ENCODE data around the gene GNG10. TPM values are rescaled to one million over a fixed set of nuclear protein-coding genes. Genes with fewer than 3 reads are reported as not detected.
A peak's percentile ranks its signal among the peaks of the same experiment; 100 is the strongest.

Gene GNG10
- total RNA-seq, 1 donor from 2014 or later = 32.6 TPM

DNA sequence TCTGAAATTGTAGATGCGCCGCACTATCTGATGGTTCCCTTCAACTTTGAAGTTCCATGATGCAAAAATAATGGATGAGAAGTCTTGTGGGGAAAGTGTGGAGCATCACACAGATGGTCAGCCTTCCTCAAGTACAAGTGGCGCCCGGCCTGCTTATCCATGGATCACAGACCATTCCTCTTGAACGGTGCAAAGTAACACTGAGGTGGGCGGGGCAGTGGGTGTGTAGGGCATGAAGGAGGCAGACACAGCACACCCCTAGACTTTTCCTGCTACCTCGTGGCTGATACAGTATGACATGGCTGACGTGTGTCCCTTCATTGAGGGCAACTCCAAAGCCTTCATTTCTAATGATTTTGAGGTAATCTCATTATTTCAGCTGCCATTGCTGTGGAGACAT, 2.5 kb upstream of the GNG10 start:
- Mint-ChIP-seq H3K9me3 (no peaks in the 10 kb centered on the region), H3K4me3 (peak overlapping the region; percentile 23), H3K4me1 (ENCODE audit: unreplicated experiment) (peaks cover 18% of the 10 kb centered on the region), H3K27me3 (no peaks in the 10 kb centered on the region), H3K27ac (no peak overlapping the region), H3K36me3 (peaks cover 11% of the 10 kb centered on the region)
- no peak for DNase-seq (ENCODE audit: extremely low spot score, unreplicated experiment)
- TF ChIP-seq, protein P1, sequence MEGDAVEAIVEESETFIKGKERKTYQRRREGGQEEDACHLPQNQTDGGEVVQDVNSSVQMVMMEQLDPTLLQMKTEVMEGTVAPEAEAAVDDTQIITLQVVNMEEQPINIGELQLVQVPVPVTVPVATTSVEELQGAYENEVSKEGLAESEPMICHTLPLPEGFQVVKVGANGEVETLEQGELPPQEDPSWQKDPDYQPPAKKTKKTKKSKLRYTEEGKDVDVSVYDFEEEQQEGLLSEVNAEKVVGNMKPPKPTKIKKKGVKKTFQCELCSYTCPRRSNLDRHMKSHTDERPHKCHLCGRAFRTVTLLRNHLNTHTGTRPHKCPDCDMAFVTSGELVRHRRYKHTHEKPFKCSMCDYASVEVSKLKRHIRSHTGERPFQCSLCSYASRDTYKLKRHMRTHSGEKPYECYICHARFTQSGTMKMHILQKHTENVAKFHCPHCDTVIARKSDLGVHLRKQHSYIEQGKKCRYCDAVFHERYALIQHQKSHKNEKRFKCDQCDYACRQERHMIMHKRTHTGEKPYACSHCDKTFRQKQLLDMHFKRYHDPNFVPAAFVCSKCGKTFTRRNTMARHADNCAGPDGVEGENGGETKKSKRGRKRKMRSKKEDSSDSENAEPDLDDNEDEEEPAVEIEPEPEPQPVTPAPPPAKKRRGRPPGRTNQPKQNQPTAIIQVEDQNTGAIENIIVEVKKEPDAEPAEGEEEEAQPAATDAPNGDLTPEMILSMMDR (conservative IDR thresholded peaks at IDR 0.05) = no peak

DNA sequence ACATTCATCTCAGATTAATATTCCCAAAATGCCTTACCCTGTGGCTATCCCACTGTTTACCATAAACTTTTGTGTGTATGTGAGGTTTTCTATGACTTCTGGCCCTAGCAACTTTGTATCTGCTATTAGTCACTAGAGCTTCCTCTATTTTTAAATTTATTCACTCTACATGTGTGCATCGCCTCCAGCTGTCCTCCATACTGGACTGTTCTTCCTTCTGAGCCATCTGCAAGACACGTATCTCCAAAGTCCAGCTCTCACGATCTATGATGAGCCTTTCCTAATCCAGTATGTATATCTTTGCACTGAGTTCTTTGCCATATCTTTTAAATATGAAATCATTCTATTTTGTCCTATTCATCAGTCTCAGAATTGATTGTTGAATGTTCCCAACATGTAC, 1.7 kb upstream of the GNG10 start:
- Mint-ChIP-seq H3K36me3 (peaks cover 13% of the 10 kb centered on the region), H3K4me3 (peak overlapping the region; percentile 3), H3K27me3 (no peaks in the 10 kb centered on the region), H3K4me1 (ENCODE audit: unreplicated experiment) (peaks cover 18% of the 10 kb centered on the region), H3K27ac (no peak overlapping the region), H3K9me3 (no peaks in the 10 kb centered on the region)
- no peak for DNase-seq (ENCODE audit: extremely low spot score, unreplicated experiment)
- TF ChIP-seq, protein P1 (conservative IDR thresholded peaks at IDR 0.05) = no peak

- H3K4me3 Mint-ChIP-seq = peak overlapping the region; percentile 98
- H3K27me3 Mint-ChIP-seq = no peaks in the 10 kb centered on the region
- H3K4me1 Mint-ChIP-seq (ENCODE audit: unreplicated experiment) = peaks cover 18% of the 10 kb centered on the region
- TF ChIP-seq, protein P1 (conservative IDR thresholded peaks at IDR 0.05) = no peak
- peaks cover 13% of the 10 kb centered on the region for H3K36me3 Mint-ChIP-seq
- H3K9me3 Mint-ChIP-seq = no peaks in the 10 kb centered on the region
- no peak for DNase-seq (ENCODE audit: extremely low spot score, unreplicated experiment)
- H3K27ac Mint-ChIP-seq = peak overlapping the region; percentile 95
Measured at GRCh38 chr9:111661802-111662521, 557 bp downstream of the GNG10 start.

DNA sequence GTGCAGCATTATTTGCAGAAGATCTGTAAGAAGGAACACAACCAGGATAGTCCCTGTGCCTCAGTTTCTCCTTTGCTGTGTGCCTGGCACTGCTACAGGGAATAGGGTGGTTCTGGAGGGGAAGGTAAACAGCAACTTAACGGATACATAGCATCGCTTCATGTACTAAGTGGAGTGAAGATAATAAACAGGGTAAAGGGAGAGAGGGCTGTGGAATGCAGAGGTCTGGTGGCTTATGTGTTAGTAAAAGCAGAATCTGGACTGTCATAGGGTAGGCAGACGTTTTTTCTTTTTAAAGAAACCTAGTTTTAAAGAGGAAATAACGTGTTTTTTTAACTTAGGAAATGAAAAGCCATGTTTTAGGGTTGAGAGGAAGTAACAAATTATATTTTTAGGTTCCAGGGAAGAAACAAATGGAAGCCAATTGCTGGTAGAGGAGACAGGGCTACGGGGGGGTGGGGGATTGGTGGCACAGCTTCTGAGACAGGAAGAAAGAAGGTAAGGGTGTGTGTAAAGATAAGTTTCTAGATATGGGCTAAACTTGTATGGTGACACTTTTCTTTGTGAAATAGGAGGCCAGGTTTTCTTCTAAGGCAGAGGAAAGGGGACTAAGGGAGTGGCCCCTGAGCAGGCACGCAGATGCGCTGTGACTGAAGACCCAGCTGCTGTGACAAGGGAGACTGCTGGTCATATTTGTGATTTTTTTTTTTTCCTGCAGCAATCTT, 1.3 kb downstream of the GNG10 start:
- peak overlapping the region; percentile 95 for H3K27ac Mint-ChIP-seq
- TF ChIP-seq, protein P1 (conservative IDR thresholded peaks at IDR 0.05) = no peak
- no peak for DNase-seq (ENCODE audit: extremely low spot score, unreplicated experiment)
- H3K4me3 Mint-ChIP-seq = peak overlapping the region; percentile 98
- H3K27me3 Mint-ChIP-seq = no peaks in the 10 kb centered on the region
- H3K4me1 Mint-ChIP-seq (ENCODE audit: unreplicated experiment) = peaks cover 18% of the 10 kb centered on the region
- no peaks in the 10 kb centered on the region for H3K9me3 Mint-ChIP-seq
- H3K36me3 Mint-ChIP-seq = peaks cover 13% of the 10 kb centered on the region

- H3K36me3 Mint-ChIP-seq = peaks cover 13% of the 10 kb centered on the region
- H3K27me3 Mint-ChIP-seq = no peaks in the 10 kb centered on the region
- H3K9me3 Mint-ChIP-seq = no peaks in the 10 kb centered on the region
- H3K27ac Mint-ChIP-seq = peak overlapping the region; percentile 95
- H3K4me3 Mint-ChIP-seq = peak overlapping the region; percentile 98
- H3K4me1 Mint-ChIP-seq (ENCODE audit: unreplicated experiment) = peaks cover 18% of the 10 kb centered on the region
- no peak for DNase-seq (ENCODE audit: extremely low spot score, unreplicated experiment)
- TF ChIP-seq, protein P1 (conservative IDR thresholded peaks at IDR 0.05) = no peak
Measured at GRCh38 chr9:111663301-111663823, 2.0 kb downstream of the GNG10 start.

All from type B pancreatic cell (in vitro differentiated cells).